ENCODE data around the gene DPP3.

DPP3 gene

DNA sequence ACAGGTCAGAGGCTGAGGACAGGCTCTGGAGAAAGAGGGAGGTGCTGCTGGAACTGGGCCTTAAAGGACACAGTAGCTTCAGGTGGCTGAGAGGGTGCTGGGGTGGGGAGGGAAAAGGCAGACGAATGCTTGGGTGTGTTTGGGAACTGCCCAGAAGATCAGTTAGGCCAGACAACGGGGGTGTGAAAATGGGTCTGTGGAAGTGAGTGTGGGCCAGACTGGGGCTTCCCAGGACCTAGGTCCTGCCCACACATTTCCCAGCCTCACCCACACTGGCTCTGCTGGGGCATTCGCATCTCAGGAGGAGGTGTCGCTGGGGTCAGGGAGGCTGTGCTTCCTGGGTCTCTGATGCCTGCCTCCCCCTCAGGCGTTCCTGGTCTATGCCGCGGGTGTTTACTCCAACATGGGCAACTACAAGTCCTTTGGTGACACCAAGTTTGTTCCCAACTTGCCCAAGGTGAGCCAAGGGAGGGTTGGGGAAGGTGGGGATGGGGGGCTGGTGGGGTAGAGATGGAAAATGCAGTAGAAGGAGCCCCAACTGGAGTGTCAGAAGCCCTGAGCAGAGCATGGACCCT, 4.7 kb downstream of the DPP3 start:
- no peak for DNase-seq (ENCODE audit: low read depth)

DNA sequence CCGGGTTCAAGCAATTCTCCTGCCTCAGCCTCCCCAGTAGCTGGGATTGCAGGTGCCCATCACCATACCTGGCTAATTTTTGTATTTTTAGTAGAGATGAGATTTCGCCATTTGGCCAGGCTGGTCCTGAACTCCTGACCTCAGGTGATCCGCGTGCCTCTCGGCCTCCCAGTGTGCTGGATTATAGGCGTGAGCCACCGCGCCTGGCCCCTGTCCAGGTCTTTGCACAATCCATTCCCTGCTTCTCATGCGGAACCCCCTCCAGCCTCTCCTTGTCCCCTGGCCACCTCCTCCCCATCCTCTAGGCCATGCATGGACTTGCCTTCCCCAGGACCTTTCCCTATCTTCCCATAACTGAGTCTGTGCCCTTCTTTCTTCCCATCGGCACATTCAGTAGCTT, 8.7 kb downstream of the DPP3 start:
- no peak for DNase-seq (ENCODE audit: low read depth)

DNA sequence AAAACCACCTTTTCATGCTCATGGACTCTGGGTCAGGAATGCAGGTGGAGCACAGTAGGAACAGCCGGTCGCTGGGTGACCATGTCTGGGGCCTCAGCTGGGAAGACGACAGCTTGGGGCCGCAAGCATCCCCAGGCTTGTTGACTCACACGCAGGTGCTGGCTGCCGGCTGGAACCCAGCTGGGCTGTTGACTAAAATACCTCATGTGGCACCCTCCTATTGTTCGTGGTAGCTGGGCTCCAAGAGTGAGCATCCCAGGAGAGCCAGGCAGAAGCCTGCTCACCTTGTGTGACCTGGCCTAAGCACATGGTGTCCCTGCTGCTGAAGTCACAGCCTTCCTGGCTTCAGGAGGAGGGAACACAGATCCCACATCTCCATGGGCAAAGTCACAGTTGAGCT, 9.4 kb downstream of the DPP3 start:
- DNase-seq (ENCODE audit: low read depth): no peak

DNA sequence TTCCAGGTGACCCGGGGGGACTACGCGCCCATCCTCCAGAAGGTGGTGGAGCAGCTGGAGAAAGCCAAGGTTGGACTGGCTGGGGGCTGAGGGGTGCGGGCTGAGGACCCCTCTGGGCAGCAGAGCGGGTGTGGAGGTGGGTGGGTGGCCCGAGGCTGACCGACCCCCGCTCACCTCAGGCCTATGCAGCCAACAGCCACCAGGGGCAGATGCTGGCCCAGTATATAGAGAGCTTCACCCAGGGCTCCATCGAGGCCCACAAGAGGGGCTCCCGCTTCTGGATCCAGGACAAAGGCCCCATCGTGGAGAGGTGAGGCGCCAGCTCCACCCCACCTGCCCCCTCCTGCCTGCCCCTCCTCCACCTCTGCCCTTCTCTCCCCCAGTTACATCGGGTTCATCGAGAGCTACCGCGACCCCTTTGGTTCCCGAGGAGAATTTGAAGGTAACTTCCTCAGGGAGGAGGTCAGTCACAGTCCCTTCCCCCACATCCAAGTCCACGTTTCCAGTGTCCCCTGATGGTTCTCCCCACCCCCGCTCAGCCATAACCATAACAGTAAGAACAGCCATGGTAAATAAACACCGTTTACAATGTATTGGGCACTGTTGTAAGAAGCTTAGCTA, 11.2 kb downstream of the DPP3 start:
- DNase-seq (ENCODE audit: low read depth): no peak

GRCh38 chr11:66492161-66492865, 12.1 kb downstream of the DPP3 start:
- DNase-seq (ENCODE audit: low read depth): peak; percentile 40

DNA sequence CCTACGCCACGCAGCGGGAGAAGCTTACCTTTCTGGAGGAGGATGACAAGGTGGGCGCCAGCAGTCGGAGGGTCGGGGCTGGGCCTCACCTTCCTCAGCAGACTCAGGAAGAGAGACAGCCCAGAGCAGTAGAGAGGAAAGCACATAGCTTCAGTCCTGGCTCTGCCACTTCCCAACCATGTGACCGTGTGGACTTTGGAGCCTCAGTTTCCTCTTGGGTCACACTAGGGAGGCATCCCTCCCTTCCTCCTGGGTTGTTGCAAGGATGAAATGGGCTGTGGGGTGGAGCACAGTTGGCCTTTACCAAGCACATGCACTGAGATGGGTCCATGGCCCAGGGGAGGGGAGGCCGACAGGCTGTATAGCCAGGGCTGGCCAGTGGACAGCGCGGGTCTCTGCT, 12.9 kb downstream of the DPP3 start:
- no peak for DNase-seq (ENCODE audit: low read depth)

- DNase-seq (ENCODE audit: low read depth): no peak
Measured at GRCh38 chr11:66494458-66494857, 14.2 kb downstream of the DPP3 start.

DNA sequence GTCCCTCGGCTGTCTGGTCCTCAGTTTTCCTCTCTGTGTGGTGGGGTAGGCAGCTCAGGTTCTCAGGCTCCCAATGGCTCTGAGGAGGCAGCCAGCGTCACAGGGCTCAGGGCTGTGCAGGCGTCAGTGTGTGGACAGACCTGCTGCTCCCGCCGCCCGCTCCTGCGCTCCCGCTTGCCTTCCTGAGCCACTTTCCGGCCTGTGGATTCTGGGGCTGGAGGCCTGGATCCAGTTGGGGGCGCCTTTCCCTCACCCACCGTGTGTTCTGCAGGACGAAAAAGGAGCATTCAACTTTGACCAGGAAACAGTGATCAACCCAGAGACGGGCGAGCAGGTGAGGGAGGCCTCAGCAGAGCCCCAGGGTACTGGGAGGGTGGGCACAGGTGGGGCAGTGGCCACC, 14.7 kb downstream of the DPP3 start:
- DNase-seq (ENCODE audit: low read depth): no peak

- DNase-seq (ENCODE audit: low read depth): no peak
Measured at GRCh38 chr11:66495401-66495854, 15.2 kb downstream of the DPP3 start.

DNA sequence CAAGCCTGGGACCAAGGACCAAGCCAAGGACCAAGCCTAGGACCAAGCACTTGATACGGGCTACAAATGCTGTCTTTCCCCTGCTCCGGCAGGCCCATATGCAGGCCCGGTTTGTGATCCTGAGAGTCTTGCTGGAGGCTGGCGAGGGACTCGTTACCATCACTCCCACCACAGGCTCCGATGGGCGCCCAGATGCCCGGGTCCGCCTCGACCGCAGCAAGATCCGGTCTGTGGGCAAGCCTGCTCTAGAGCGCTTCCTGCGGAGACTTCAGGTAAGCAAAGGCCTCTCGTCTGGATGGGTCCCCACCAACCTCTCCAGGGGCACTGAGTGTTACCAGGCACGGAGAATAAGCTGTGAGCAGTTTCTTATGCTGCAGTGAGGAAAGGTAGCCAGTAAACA, 17.0 kb downstream of the DPP3 start:
- no peak for DNase-seq (ENCODE audit: low read depth)

- DNase-seq (ENCODE audit: low read depth): no peak
Measured at GRCh38 chr11:66498506-66498905, 18.3 kb downstream of the DPP3 start.

GRCh38 chr11:66505276-66505816, 25.1 kb downstream of the DPP3 start:
- DNase-seq (ENCODE audit: low read depth): no peak

DNA sequence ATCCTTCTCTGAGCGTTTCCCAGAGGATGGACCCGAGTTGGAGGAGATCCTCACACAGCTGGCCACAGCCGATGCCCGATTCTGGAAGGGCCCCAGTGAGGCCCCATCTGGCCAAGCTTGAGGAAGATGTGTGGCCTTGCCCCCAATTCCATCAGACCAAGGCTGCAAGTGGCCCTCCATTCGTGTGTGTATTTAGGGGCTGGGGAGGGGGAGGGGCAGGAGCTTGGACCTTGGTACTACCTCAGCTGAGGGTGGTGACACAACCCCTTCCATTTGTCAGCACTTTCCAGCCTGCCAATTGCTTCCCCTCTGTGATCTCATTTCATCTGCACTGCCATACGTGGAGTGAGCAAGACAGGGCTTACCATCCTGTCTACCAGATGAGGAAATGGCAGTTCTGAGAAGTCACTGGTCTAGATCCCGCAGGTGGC, 28.9 kb downstream of the DPP3 start:
- DNase-seq (ENCODE audit: low read depth): no peak

GRCh38 chr11:66510271-66510989, 30.2 kb downstream of the DPP3 start, which contains the start of gene BBS1:
Gene BBS1 (plus strand): TSS chr11:66510635. CDS start chr11:66510660, 25 bp downstream.
- DNase-seq (ENCODE audit: low read depth): peak; percentile 79

- DNase-seq (ENCODE audit: low read depth): no peak
Measured at GRCh38 chr11:66510990-66511339, 30.7 kb downstream of the DPP3 start.

DNA sequence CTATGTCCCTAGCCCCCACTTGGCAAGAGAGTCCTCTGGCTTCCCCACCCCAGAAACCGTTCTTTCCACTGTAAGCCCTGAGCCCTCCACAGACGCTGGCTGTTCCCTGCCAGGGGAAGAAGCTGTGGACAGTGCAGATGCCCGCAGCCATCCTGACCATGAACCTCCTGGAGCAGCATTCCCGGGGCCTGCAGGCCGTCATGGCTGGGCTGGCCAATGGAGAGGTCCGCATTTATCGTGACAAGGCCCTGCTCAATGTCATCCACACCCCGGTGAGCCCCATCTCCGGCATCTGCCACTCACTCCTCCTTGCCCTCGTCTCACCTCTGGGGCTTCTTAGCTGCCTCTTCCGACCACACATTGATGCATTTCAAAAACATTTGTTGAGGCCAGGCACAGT, 43.4 kb downstream of the DPP3 start:
- no peak for DNase-seq (ENCODE audit: low read depth)

GRCh38 chr11:66524304-66525040, 44.2 kb downstream of the DPP3 start:
- DNase-seq (ENCODE audit: low read depth): no peak

GRCh38 chr11:66529069-66529468, 48.8 kb downstream of the DPP3 start:
- DNase-seq (ENCODE audit: low read depth): no peak

DNA sequence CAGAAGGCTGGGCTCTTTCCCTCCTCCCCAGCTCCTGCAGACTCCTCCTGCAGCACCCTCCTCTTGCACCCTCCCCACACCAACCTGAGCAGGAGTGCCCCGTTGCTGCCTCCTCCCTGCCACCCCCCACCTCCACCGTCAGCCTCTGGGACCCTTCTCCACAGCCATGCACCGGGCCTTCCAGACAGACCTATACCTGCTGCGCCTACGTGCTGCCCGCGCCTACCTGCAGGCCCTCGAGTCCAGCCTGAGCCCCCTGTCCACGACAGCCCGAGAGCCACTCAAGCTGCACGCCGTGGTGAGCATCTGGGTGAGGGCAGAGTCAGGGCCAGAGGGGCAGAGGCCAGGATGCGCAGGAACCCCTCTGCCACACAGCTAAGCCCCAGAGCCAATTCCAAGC, 49.4 kb downstream of the DPP3 start:
- DNase-seq (ENCODE audit: low read depth): no peak

DNA sequence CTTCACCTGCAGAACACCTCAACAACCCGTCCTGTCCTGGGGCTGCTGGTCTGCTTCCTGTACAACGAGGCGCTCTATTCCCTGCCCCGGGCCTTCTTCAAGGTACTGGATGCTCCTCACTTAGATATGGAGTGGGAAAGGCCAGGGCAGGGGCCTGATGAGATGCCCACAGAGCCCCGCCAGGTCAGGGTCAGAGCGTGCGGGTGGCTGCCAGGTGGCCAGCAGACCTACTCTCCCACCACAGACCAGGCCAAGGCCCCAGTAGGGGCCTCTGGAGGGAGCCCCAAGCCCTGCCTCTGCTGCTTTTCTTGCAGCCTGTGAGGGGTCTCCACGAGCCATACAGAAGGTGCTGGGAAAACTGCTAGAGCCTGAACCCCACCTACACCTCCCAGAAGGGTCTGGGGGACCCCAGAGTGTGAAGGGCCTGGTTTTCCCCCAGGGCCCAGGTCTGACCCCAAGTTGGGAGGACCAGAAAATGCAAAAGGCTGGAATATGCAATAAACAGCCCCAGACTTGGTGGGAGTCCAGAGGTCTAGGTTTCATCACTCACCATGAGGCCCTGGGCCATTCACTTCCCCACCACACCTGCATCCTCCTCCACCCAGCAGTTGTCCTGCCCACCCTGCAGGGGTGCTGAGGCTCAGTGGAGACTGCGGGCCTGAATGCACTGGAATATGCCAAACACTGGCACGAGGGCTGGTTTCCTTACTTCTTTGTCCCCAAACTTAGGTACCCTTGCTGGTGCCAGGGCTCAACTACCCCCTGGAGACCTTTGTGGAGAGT, 50.9 kb downstream of the DPP3 start:
- DNase-seq (ENCODE audit: low read depth): no peak

DNA sequence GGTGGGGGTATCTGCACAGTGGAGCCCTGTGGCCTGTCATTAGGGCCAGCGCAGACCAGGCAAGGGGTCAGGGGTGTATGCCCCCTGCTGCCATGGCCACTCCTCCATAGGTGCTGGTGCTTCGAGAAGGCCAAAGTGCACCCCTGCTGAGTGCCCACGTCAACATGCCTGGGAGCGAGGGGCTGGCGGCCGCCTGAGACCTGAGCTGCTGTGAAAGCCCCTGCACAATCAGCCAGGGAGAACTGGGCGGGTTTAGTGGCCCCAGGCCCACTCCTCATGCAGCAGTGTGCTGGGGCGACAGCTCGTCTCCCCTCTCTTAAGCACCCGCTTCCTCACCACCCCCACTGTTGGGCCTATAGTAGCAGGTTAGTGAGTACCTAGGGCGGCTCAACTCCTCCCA, 51.6 kb downstream of the DPP3 start:
- DNase-seq (ENCODE audit: low read depth): no peak
